ENCODE measurements around the gene RGS7BP.

The RGS7BP gene

DNA sequence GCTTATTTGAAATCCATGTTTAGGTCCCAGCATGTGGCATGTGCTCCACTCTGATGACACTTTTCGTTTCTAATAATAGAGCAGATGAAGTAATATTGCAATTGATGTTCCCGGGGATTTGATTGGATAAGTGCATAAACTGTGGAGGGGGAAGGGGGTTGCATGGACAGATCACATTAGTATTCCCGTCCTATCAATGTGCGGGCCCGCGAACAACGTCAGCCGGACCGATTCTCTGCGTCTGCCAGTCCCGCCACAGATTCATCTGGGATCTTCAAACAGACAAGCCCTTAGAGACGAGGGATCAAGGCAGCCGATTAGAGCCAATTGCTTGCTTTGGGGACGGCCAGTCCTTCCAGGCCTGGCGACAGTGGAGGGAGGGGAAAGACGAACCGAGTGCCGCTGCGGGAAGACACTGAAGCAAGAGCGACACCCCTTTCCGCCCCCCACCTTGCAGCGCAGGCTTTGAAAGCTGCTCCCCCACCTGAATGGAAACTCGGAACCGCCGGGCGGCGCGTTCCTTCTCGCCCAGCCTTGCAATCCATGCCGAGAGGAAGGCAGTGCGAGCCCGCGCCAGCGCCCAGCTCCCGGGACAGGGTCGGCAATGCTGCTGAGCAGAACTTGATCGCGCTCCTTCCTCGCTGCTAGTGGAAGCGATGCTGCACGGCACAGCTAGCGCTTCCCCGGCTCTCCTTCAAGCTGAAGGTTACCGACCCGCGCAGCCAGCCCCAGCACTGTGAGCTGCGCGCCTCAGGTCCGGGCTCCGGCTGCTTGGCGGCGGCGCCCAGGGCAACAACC, at the start of gene RGS7BP:
TSS of gene RGS7BP (plus strand) at position 247 of the 798 bp plus-strand sequence. CDS start 610 bp downstream, outside the sequence.
- DNase-seq (ENCODE audit: low read depth in 2 of 2, low spot score in 1 of 2) = no peak

DNA sequence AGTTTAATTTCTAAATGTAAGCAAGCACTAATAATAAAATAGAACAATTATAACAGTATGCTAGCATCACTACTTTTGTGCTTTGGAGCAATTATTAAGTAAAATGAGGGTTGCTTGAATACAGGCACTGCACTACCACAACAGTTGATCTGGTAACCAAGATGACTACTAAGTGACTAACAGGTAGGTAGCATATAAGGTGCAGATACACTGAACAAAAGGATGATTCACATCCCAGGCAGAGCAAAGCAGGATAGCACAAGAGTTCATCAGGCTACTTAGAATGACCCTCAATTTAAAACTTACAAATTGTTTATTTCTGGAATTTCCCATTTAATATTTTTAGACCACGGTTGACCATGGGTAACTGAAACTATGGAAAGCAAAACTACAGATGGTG, 48.0 kb upstream of the RGS7BP start:
- no peak for DNase-seq (ENCODE audit: low read depth in 2 of 2, low spot score in 1 of 2)

DNA sequence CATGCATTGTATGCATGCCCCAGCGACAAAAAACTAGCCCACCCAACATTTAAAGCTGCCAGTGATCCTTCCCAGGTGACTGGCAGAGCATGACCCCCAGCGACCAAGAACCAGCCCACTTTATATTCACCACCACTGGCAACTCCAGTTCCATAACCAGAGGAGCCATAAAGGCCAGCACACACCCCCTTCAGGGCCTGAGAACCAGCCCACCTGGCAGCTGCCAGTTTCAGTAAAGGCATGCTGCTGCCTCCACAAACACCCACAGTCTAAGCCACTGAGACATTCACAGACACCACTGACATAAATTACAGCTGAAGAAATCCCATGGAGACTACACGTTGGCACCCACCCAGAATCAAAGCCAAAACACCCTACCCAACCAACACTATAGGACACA, 46.9 kb upstream of the RGS7BP start:
- no peak for DNase-seq (ENCODE audit: low read depth in 2 of 2, low spot score in 1 of 2)

DNA sequence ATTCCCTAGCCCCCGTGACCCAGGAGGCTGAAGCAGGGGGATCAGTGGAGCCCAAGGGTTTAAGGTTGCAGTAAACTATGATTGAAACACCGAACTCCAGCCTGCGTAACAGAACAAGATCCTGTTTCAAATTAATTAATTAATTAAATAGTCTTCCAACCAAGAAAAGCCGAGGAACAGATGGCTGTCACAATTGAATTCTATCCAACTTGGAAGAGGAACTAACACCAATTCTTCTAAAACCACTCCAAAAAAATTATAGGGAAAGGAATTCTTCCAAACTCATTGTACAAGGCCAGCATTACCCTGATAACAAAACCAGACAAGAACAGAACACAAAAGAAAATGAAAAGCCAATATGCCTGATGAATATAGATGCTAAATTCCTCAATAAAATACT, 43.4 kb upstream of the RGS7BP start:
- DNase-seq (ENCODE audit: low read depth in 2 of 2, low spot score in 1 of 2) = no peak

DNA sequence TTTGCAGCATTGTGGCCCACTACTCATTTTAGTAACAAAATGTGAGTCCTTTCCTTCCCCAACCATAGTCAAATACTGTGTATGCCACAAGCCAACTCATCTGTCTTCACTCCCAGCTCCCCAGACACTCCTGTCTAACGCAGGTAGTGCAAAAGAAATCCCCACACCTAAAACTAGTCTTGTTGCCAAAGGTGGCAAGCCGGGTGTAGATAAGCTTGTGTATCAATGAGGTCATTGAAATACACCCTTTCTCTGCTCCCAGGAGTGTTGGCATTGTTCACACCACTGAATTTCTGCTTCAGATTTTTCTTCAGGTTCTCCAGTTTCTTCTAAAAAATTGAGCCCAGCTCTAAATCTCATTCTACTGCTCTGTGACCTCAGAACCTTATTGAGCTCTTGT, 19.7 kb upstream of the RGS7BP start:
- DNase-seq (ENCODE audit: low read depth in 2 of 2, low spot score in 1 of 2) = no peak

DNA sequence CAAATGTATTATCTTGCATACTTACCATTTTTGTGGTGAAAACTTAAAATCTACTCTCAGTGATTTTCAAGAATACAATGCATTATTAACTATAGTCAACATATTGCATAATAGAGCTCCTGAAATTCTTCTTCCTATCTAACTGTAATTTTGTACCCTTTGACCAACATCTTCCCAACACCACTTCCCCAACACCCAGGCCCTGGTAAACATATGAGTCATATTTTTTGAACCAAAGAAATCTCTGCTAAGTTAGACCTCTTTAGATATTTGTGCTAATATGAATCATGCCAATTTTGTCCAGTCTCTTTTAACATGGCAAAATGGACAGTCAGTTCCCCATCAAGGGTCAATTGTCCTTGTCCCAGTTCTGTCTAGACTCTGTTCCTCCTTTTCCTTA, 18.5 kb upstream of the RGS7BP start:
- DNase-seq (ENCODE audit: low read depth in 2 of 2, low spot score in 1 of 2) = no peak

DNA sequence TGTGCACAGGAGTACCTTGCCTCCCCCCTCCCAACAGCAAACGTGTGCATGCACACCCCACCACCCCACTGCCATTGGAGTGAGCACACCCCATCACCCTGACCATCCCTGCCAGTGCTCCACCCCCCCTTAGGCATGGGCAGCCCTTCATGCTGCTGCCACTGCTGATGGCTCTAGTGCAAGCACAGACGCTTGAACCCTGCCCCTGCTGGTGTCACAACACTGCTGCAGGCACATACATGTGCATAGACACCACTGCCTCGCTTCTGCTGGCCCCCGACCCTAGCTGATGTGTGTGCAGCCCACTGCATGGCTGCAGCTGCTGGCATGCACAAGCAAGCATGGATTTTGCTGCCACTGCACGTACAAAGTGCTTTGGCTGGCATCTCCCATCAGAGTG, 16.0 kb upstream of the RGS7BP start:
- DNase-seq (ENCODE audit: low read depth in 2 of 2, low spot score in 1 of 2) = no peak

DNA sequence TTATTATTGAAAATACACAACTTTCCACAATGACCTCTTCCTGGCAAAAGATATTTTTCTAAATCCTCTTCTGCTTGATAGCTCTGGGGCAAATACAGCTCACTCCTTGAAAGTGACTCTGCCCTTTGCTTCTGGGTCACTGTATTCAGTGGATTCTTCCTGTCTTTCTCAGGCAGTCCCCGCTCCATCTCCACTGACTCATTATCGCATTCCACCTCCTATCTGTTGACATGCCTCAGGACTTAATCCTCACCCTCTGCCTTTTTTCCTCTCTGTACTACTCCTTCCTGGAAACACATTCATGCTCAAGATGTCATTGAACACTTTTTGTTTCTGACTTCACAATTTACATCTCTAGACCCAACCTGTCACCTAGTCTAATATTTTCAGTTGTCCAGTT, 8.4 kb upstream of the RGS7BP start:
- no peak for DNase-seq (ENCODE audit: low read depth in 2 of 2, low spot score in 1 of 2)

DNA sequence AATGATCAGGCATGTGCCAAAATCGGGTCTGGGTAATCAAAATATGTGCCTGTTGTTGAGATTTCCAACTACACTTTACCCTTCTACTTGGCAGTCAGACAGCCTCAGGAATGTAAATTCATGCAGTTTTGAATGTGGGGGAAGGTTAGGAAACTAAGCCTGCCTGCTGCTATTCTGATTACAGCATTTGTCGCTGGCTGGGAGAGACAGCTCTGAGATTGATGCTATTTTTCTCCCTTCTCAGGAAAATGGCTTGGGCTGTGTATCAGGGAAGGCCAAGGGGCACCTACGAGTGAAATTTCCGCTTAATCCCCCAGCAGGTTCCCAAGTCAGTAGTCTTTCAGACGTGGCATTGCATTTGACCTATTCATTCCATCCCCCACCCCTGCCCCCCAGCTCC, 3.6 kb upstream of the RGS7BP start:
- DNase-seq (ENCODE audit: low read depth in 2 of 2, low spot score in 1 of 2) = no peak

DNA sequence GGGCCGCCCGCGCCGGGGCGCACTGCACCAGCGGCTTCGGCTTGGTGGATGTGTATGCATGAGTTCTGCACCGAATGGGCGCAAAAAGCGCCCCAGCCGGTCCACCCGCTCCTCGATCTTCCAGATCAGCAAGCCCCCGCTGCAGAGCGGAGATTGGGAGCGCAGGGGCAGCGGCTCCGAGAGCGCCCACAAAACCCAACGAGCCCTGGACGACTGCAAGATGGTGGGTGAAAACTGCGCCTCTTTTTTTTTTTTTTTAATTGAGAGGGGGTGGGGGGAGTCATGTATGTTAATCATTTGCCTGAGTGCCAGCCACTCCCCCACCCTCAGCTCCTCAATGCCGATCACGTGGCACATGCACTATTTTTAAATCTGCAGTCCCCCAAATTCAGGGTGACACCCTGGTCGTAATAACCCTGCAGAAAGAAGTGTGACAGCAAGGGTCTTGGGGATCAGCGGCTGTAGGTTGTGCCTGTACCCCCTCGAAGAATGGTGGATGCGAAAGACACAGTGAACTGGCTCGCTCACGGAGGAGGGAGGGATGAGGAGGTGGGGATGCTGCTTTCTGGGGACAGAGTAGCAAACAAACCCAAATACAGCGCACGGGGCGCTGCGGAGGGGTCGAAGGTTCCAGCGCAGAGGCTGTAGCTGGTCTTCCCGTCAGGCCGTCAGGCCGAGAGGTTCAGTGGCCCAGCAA, 900 bp downstream of the RGS7BP start:
- DNase-seq (ENCODE audit: low read depth in 2 of 2, low spot score in 1 of 2) = no peak

DNA sequence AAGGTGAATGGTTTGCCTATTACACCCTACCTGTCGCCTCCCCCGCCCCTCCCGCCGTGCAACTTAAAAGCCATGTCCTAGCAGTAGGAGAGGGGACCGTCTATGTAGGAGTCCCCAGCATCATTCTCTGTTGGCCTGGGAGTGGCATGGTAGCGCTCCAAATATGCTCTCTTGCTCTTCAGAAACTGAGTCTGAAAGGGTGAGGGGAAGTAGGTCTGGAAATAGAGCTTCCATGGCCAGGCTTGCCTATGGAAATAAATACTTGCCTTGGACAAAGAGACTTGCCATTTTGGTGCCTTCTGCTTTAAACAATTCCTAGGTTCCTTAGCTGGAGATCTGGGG, 1.4 kb downstream of the RGS7BP start:
- DNase-seq (ENCODE audit: low read depth in 2 of 2, low spot score in 1 of 2) = no peak

DNA sequence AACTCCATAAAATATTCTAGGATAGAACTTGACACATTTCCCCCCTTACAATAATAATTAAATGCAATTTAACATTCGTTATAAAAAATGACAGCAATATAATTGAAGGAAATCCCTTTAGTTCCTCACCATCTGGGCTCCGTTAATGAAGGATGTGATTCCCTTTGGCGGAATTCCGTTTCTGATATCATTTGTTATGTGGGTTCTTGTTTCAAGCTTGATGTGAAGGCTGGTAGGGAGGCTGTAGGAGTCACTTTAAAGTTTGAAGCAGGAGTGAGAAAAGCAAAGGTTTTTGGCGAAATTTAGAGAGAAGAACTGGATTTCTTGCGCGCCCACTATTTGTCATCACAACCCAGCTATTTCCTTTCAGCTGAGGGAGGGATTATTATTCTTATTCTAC, 4.0 kb downstream of the RGS7BP start:
- no peak for DNase-seq (ENCODE audit: low read depth in 2 of 2, low spot score in 1 of 2)

DNA sequence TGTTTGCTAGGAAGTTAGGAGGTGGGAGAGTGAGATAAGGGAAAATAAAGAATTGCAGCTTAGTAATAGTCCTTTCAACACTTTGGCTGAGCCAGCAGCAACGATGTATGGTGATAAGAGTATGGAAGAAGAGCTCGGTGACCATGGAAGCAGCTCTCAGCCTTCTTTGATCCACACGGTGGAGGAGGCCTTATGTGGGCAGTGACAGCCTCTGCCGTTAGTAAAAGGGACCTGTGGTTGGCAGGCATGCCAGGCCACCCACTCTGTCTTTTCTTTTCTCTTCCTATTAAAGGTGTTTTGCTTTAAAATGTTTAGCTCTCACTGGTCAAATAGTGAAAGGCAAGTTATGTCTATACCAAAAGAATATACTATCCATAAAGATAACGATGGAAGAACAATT, 7.7 kb downstream of the RGS7BP start:
- no peak for DNase-seq (ENCODE audit: low read depth in 2 of 2, low spot score in 1 of 2)

DNA sequence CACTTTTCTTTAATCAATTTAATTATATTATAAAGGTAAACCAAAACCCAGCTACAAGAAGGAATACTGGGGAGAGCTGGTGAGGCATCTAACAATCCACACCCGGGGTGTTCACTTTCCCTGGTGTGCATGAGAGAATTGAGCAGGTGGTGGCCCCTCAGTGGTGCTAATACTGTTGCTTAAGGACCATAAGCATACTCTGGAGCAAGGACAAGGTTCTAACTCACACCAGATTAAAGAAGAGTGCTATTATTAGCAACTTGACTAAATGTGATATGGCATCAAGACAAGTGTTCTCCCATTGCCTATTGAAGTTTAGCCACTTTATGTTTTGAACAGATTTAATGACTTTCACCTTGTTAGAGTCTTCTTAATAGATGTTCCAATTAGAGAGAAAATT, 8.8 kb downstream of the RGS7BP start:
- DNase-seq (ENCODE audit: low read depth in 2 of 2, low spot score in 1 of 2) = no peak

DNA sequence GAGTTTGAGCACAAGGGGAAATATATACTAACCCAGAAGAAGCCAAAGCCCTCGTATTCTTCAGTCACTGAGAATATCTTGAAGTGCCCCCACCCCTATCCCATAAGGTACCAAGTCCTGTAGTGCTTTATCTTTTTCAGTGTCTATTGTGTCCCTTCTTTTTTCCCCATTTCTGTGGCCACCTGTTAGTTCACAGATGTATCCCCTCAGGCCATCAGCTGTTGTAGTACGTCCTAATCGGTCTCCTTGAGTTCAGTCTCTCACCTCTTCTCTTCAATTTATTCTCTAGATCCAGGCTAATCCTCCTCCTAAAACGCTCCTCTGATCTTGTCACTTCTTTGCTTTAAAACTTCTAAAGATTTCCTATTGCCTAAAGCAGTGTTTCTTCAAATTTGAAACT, 10.4 kb downstream of the RGS7BP start:
- DNase-seq (ENCODE audit: low read depth in 2 of 2, low spot score in 1 of 2) = no peak

DNA sequence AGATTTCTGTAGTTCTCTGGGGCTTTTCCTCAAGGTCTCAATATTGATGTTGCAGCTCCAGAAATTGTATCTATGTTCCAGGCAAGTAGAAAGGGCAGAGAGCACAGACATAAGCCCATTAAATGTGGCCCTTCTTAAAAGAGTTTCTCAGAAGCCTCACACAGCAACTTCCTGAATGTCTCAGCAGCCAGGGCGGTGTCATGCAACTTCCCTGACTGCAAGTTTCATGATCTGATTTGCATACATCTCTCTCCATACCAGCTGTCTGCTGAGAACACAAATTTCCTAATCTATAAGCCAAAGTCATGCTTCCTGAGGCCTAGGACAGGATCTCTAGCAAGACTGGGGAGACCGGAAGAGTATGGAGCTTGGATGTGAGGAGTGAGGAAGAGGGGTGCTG, 13.0 kb downstream of the RGS7BP start:
- DNase-seq (ENCODE audit: low read depth in 2 of 2, low spot score in 1 of 2) = no peak

DNA sequence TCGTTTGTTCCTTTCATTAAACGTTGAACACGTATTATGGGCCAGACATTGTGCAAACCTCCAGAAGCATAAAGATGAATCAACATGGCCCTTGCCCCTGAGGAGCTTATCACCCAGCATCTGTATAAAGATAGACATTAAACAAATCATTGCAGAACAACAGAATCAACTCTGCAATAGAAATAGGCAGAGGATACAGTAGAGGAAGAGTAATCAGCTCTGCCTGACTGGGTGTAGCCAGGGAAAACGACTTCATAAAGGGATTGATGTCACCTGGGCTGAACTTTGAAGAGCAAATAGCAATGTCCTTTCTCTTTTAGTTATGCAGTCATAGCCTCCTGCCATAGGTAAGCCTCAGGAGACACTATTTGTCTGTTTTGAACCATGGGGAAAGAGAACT, 13.4 kb downstream of the RGS7BP start:
- no peak for DNase-seq (ENCODE audit: low read depth in 2 of 2, low spot score in 1 of 2)

DNA sequence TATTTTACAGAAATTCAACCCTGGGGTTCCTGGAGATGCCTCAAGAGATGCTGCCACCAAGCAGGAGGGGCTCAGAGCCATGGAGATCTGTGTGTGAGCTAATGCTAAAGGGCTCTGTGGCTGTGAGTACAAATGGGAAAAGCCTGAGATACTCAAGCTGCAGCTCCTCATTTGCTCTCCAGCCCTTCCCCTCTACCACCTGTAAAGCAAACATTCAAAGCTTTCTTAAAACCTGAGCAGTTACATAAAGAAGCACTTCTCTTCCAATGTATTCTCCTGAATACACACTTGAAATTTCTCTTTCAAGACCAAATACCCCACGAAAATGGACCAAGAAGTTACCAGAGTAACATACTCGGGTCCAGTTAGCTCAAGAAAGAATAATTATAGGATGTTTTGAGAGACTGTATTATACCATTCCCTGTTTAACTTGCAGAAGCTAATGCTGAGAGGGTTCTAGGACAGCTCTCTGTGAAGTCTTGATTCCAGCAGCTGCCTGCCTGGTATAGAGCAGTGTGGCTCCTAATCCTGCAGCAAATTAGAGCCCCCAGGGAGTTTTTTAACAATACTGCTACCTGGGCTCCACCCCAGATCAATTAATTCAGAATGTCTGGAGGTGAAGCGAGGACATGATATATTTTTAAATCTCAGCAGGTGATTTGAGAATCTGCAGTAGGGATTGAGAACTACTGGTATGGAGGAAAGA, 21.1 kb downstream of the RGS7BP start:
- DNase-seq (ENCODE audit: low read depth in 2 of 2, low spot score in 1 of 2) = no peak

DNA sequence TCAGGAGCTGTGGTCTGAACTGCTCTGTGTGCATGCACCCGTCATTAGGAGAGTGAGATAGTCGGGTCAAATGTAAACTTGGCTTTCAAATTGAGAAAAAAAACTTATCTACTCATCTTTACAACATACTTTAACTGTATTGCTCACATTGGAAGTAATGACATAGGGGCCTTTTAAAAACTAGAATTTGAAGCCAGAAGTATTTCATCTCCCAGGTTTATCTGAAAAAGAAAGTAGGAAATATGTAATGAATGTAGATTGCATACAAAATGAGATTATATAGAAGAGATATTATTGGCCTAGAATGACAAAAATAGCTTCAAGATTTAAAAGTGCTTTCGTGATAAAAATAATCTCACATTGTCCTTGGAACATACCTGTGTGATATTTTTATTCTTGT, 24.3 kb downstream of the RGS7BP start:
- DNase-seq (ENCODE audit: low read depth in 2 of 2, low spot score in 1 of 2) = no peak

DNA sequence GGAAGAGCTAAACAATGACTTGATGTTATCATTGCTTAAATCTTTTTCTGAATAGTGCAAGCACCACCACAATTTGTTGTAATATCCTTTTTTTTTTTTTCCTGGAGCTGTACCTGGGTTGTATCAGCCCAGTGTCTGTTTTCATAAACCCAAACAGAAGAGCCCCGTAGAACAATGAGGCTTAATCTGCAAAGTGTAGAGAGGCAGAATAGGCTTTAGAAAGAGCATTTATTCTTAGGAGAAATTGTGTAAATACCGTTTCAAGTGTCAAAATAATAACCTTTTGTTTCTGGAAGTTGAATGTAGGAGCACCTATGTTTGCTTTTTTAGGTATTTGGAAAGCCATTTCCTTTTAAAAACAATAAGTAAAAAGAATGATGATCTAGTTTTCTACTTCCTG, 26.4 kb downstream of the RGS7BP start:
- DNase-seq (ENCODE audit: low read depth in 2 of 2, low spot score in 1 of 2) = no peak

DNA sequence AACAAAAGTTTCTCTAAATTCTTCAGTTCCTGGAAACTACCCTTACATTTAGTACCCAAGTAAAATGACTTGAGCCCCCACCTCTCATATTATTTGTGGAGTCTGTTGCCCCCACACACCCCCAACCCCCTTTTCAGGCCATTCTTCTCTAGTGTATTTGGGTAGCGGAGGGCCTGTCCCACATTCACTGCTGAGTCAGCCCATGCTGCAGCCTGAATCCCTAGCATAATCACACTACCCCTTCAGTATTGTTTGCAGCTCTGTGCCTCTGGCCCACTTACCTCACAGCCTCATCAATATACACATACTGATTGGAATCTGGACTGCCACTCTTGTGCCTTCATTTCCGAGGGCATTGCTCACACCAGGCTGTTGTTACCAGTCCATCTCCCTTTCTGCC, 26.8 kb downstream of the RGS7BP start:
- no peak for DNase-seq (ENCODE audit: low read depth in 2 of 2, low spot score in 1 of 2)

DNA sequence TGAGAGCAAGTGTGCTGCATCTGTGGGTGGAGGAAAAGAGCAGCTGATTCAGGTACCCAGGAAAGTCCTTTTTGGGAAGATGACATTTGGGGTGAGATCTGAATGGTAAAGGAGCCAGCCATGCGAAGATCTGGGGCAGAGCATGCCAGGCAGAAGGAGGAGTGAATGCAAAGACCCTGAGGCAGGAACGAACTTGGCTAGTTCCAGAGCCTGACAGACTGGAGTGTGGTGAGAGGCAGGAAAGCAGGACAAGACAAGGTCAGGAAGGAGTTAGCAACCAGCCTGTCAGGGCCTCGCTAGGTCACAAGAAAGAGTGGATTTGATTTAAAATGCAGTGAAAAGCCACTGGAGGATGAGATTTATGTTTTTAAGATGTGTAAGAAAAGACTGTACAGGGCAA, 28.2 kb downstream of the RGS7BP start:
- no peak for DNase-seq (ENCODE audit: low read depth in 2 of 2, low spot score in 1 of 2)

All from stimulated activated CD8-positive, alpha-beta memory T cell treated with anti-CD3 and anti-CD28 coated beads, Interleukin-4, amount 100 ng/mL, for 4 hours (primary cell).